Naive thymus-derived CD4-positive, alpha-beta T cell (primary cell): ENCODE measurements around the gene DCAF10. TPM values are rescaled to one million over a fixed set of nuclear protein-coding genes. Genes with fewer than 3 reads are reported as not detected.

Experiments used
- ATAC-seq: fragments of 150-1000 bp; cut with Tn5 transposase; 2 replicates; pipeline ENCODE4 v1.10.0; 2021; ENCODE audit warnings: mild to moderate bottlenecking, moderate library complexity
- CTCF ChIA-PET: fragments of 350-600 bp; sonication (Branson Sonifier 250); formaldehyde crosslinking; loops from one replicate; lab custom pipeline; 2021; ENCODE audit warnings: antibody characterized with exemption; lab: Charles Lee
- POLR2A ChIA-PET: fragments of 350-600 bp; sonication (Branson Sonifier 250); formaldehyde crosslinking; loops from one replicate; lab custom pipeline; 2021; ENCODE audit warnings: antibody characterized with exemption, inconsistent platforms; lab: Charles Lee
- DNase-seq, 9 donors: peaks; one replicate each; pipeline versions ENCODE4 v3.0.0 to v3.0.0-alpha.2; 2020 to 2022; ENCODE audit warnings: mixed read lengths in 1 of 9
- H3K27ac ChIP-seq: one replicate; pipeline ENCODE4 v1.7.0; 2013; ENCODE audit warnings: mild to moderate bottlenecking, low read depth, low read length, moderate library complexity
- H3K27me3 ChIP-seq, 2 donors: one replicate each; pipeline ENCODE4 v1.7.0; 2013; ENCODE audit warnings: low read length in 2 of 2, mild to moderate bottlenecking in 2 of 2, moderate library complexity in 2 of 2; ENCODE audit not compliant: control insufficient read depth in 2 of 2, insufficient read depth in 2 of 2
- H3K36me3 ChIP-seq, 3 experiments: 1 replicate in 2 of 3; 2 replicates in 1 of 3; pipeline ENCODE4 v1.7.0; 2013; ENCODE audit warnings: low read length in 3 of 3, mild to moderate bottlenecking in 3 of 3, moderate library complexity in 1 of 3; ENCODE audit not compliant: insufficient read depth in 3 of 3, control insufficient read depth in 2 of 3
- H3K4me1 ChIP-seq, 2 donors: one replicate each; pipeline ENCODE4 v1.7.0; 2013; ENCODE audit warnings: low read length in 2 of 2, mild to moderate bottlenecking in 2 of 2, moderate library complexity in 1 of 2; ENCODE audit not compliant: control insufficient read depth in 2 of 2, insufficient read depth in 2 of 2
- H3K4me3 ChIP-seq: 2 replicates; pipeline ENCODE4 v1.7.0; 2013; ENCODE audit warnings: mild to moderate bottlenecking, low read length
- H3K9me3 ChIP-seq, 3 experiments: 1 replicate in 2 of 3; 2 replicates in 1 of 3; pipeline ENCODE4 v1.7.0; 2013; ENCODE audit warnings: low read length in 3 of 3; ENCODE audit not compliant: control insufficient read depth in 2 of 3
- H3K27ac Mint-ChIP-seq, 9 donors: one replicate each; pipeline ENCODE4 v1.8.0; 2020 to 2022; ENCODE audit warnings: mixed read lengths in 9 of 9, mild to moderate bottlenecking in 8 of 9, moderate library complexity in 5 of 9, inconsistent platforms in 2 of 9
- H3K27me3 Mint-ChIP-seq, 5 donors: one replicate each; pipeline ENCODE4 v1.8.0; 2021 to 2022; ENCODE audit warnings: mixed read lengths in 5 of 5, mild to moderate bottlenecking in 1 of 5
- H3K36me3 Mint-ChIP-seq, 5 donors: one replicate each; pipeline ENCODE4 v1.8.0; 2020 to 2022; ENCODE audit warnings: mixed read lengths in 5 of 5, mild to moderate bottlenecking in 3 of 5, inconsistent platforms in 1 of 5
- H3K4me1 Mint-ChIP-seq, 7 donors: one replicate each; pipeline ENCODE4 v1.8.0; 2020 to 2022; ENCODE audit warnings: mixed read lengths in 7 of 7, mild to moderate bottlenecking in 3 of 7, inconsistent platforms in 1 of 7
- H3K4me3 Mint-ChIP-seq, 10 donors: one replicate each; pipeline ENCODE4 v1.8.0; 2020 to 2022; ENCODE audit warnings: mild to moderate bottlenecking in 10 of 10, mixed read lengths in 10 of 10, moderate library complexity in 6 of 10, inconsistent platforms in 2 of 10
- H3K9me3 Mint-ChIP-seq, 11 donors: one replicate each; pipeline ENCODE4 v1.8.0; 2020 to 2022; ENCODE audit warnings: mixed read lengths in 11 of 11, mild to moderate bottlenecking in 4 of 11, inconsistent platforms in 1 of 11, moderate library complexity in 1 of 11
- intact Hi-C, 2 donors: fragments of 100-400 bp; cut with micrococcal nuclease; formaldehyde crosslinking; loops; one replicate each; pipeline ENCODE4 v1.15.1; 2023
- polyA plus RNA-seq, 2 donors: library from polyadenylated mRNA; unstranded; fragments of 300-500 nt; fragmentation: Illumina TruSeq; gene quantifications; one replicate each; pipeline ENCODE4 v1.2.3, GENCODE V29; 2021
- total RNA-seq, 6 experiments: library from RNA in 5 of 6; stranded (reverse) in 5 of 6; gene quantifications; 1 replicate in 5 of 6; 2 replicates in 1 of 6; pipeline ENCODE4 v1.2.3 and lab custom pipeline; 2021 to 2026

DCAF10 gene
- total and polyA plus RNA-seq, 7 experiments from 2014 or later: 12.1 to 28.6 (median 21.9) TPM

DNA sequence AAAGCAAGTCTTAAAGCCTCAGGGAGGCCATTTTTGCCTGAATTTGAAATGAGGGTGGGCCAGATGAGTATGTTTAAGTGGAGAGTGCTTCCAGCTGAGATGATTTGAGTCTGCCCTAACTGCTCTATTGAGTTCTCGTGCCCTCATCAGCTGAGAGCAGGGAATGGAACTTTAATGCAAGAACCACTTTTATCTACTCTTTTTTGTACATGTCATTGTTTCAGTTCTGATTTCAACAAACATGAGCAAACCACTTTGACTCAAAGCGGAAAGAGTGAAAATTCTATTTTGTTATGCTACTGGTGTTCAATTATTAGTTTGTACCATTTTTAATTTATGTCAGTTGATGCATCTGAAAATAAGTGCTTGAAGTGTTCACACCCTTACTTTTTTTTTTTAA, 35.8 kb downstream of the DCAF10 start:
- peaks cover 0 to 9% (median 4%) of the 10 kb centered on the region in 7 donors for H3K4me1 Mint-ChIP-seq
- no peaks in the 10 kb centered on the region for H3K9me3 Mint-ChIP-seq
- H3K4me3 Mint-ChIP-seq: no peak overlapping the region
- ChIA-PET CTCF (no interaction called here), POLR2A (no interaction called here)
- intact Hi-C loops: no loop called here
- peak overlapping the region in 1 of 9 donors; percentile 68 for H3K27ac Mint-ChIP-seq
- Histone ChIP-seq H3K9me3 (no peaks in the 10 kb centered on the region), H3K27ac (no peak overlapping the region), H3K36me3 (no peaks in the 10 kb centered on the region), H3K27me3 (no peaks in the 10 kb centered on the region), H3K4me3 (no peak overlapping the region), H3K4me1 (no peaks in the 10 kb centered on the region)
- no peak for DNase-seq
- ATAC-seq: no peak
- H3K36me3 Mint-ChIP-seq: peaks cover 0 to 11% (median 5%) of the 10 kb centered on the region in 5 donors
- H3K27me3 Mint-ChIP-seq: no peaks in the 10 kb centered on the region

DNA sequence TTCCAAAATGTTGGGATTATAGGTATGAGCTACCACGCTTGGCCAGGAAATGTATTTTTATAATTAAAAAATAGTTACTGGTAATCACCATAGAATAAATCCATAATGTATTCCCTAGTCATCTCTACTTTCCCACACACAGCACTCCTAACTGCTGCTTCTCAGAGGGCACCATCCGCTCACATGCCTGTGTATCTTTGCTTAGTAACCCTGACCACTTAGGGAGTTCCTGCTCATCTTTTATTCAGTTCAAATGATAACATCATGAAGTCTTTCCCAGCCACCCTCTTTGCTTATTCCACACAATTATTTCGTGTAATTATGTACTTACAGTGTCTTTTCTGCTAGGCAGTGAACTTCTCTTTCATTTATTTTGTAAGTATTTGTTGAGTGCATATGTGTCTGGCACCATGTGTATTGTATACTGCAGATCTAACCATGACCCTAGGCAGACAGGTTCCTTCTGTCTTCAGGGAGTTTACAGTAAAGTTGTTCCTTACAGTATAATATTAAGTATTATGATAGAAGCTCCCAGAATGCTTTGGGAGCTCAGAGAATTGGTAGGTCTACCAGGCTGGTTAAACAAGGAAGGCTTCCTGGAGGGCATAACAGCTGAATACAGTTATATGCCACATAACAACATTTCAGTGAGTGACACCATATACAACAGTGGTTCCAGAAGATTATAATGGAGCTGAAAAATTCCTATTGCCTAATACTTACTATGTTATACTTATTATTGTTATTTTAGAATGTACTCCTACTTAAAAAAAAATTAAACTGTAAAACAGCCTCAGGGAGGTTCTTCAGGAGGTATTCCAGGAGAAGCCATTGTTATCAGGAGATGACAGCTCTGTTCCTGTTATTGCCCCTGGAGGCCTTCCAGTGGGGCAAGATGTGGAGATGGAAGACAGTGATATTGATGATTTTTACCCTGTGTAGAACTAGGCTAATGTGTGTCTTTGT, 39.2 kb downstream of the DCAF10 start:
- peaks cover 0 to 9% (median 4%) of the 10 kb centered on the region in 7 donors for H3K4me1 Mint-ChIP-seq
- no peak overlapping the region for H3K4me3 ChIP-seq
- H3K27me3 Mint-ChIP-seq: no peaks in the 10 kb centered on the region
- H3K27ac ChIP-seq: no peak overlapping the region
- no peaks in the 10 kb centered on the region for H3K9me3 Mint-ChIP-seq
- no peaks in the 10 kb centered on the region for H3K36me3 ChIP-seq
- H3K9me3 ChIP-seq: no peaks in the 10 kb centered on the region
- DNase-seq (no peak), ATAC-seq (no peak)
- POLR2A ChIA-PET: interaction anchor here (0.6 to 1.1 kb wide), 2 partner anchors 28 to 59 kb away, joined by 3 read pairs; no protein-coding TSS in a partner anchor
- intact Hi-C loops: no loop called here
- H3K4me3 Mint-ChIP-seq: no peak overlapping the region
- peaks cover 0 to 19% (median 9%) of the 10 kb centered on the region in 5 donors for H3K36me3 Mint-ChIP-seq
- CTCF ChIA-PET: no interaction called here
- no peaks in the 10 kb centered on the region for H3K27me3 ChIP-seq
- no peaks in the 10 kb centered on the region for H3K4me1 ChIP-seq
- H3K27ac Mint-ChIP-seq: no peak overlapping the region

DNA sequence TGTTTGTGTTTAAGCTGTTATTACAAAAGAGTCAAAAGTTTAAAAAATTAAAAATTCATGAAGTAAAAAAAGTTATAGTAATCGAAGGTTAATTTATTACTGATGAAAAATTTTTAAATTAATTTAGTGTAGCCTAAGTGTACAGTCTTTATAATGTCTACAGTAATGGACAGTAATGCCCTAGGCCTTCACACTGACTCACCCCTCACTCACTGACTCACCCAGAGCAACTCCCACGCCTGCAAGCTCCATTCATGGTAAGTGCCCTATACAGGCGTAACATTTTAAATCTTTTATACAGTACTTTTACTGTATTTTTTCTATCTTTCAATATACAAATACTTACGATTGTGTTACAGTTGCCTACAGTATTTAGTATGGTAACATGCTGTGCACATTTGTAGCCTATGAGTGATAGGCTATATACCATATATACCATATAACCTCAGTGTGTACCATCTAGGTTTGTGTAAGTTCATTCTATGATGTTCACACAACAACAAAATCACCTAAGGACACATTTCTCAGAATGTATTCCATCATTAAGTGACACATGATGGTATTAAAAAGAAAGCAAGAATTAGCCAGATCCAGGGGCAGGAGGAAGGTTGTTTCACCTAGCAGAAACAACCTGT, 40.1 kb downstream of the DCAF10 start:
- Mint-ChIP-seq H3K4me3 (no peak overlapping the region), H3K36me3 (peaks cover 0 to 26% (median 9%) of the 10 kb centered on the region in 5 donors), H3K9me3 (no peaks in the 10 kb centered on the region), H3K4me1 (peaks cover 0 to 9% (median 4%) of the 10 kb centered on the region in 7 donors), H3K27ac (no peak overlapping the region), H3K27me3 (no peaks in the 10 kb centered on the region)
- POLR2A ChIA-PET: interaction anchor here (1.1 kb wide), 1 partner anchor 29 kb away, joined by 3 read pairs; no protein-coding TSS in a partner anchor
- CTCF ChIA-PET: no interaction called here
- Histone ChIP-seq H3K9me3 (no peaks in the 10 kb centered on the region), H3K27ac (no peak overlapping the region), H3K4me3 (no peak overlapping the region), H3K27me3 (no peaks in the 10 kb centered on the region), H3K36me3 (no peaks in the 10 kb centered on the region), H3K4me1 (no peaks in the 10 kb centered on the region)
- no peak for DNase-seq
- no peak for ATAC-seq
- intact Hi-C loops: no loop called here

DNA sequence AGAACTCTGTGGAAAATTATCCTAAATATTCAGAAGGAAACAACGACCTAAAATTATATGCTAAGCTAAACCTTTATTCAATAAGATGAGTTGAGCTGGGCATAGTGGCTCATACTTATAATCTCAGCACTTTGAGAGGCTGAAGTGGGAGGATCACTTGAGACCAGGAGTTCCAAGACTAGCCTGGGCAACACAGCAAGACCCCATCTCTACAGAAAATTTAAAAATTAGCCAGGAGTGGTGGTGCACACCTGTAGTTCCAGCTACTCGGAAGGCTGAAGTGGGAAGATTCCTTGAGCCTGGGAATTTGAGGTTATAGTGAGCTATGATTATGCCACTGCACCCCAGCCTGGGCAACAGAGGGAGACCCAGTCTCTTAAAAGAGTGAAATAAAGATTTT, 51.6 kb downstream of the DCAF10 start:
- intact Hi-C loops: loop anchor here in 1 of 2 donors (10.0 kb wide), 1 partner anchor 47 kb away; the partner anchor contains the start of gene DCAF10
- no peaks in the 10 kb centered on the region for H3K27me3 ChIP-seq
- no peak overlapping the region for H3K4me3 Mint-ChIP-seq
- ChIA-PET CTCF (no interaction called here), POLR2A (no interaction called here)
- no peaks in the 10 kb centered on the region for H3K9me3 Mint-ChIP-seq
- H3K4me3 ChIP-seq: no peak overlapping the region
- no peaks in the 10 kb centered on the region for H3K4me1 Mint-ChIP-seq
- no peak for ATAC-seq
- H3K9me3 ChIP-seq: no peaks in the 10 kb centered on the region
- no peaks in the 10 kb centered on the region for H3K27me3 Mint-ChIP-seq
- H3K27ac ChIP-seq: no peak overlapping the region
- peak overlapping the region in 1 of 9 donors; percentile 22 for H3K27ac Mint-ChIP-seq
- H3K4me1 ChIP-seq: no peaks in the 10 kb centered on the region
- peaks cover 0 to 4% (median 0%) of the 10 kb centered on the region in 3 experiments for H3K36me3 ChIP-seq
- no peak for DNase-seq
- H3K36me3 Mint-ChIP-seq: peaks cover 0 to 26% (median 5%) of the 10 kb centered on the region in 5 donors

DNA sequence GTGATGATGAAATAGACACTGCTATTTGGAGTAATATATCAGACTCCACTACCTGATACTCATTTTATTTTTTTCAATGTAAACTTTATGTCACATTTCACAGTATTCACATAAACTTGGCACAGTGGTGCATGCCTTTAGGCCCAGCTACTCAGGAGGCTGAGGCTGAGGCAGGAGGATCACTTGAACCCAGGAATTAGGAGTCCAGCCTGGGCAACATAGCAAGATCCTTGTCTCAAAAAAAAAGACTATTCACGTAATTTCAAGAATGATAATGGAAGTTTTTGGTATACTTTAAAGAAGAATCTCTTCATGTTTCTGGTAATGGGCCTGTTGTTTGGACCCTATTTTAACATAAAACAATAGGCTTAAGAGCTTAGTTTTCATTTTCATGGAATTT, 56.0 kb downstream of the DCAF10 start:
- no peak overlapping the region for H3K4me3 Mint-ChIP-seq
- H3K4me1 ChIP-seq: no peaks in the 10 kb centered on the region
- peaks cover under 1 to 38% (median 7%) of the 10 kb centered on the region in 5 donors for H3K36me3 Mint-ChIP-seq
- POLR2A ChIA-PET: interaction anchor here (0.8 kb wide), 1 partner anchor 12 kb away, joined by 4 read pairs; no protein-coding TSS in a partner anchor
- H3K27me3 ChIP-seq: no peaks in the 10 kb centered on the region
- CTCF ChIA-PET: no interaction called here
- H3K9me3 ChIP-seq: no peaks in the 10 kb centered on the region
- ATAC-seq: no peak
- peaks cover 0 to 5% (median 0%) of the 10 kb centered on the region in 7 donors for H3K4me1 Mint-ChIP-seq
- H3K9me3 Mint-ChIP-seq: no peaks in the 10 kb centered on the region
- no peaks in the 10 kb centered on the region for H3K27me3 Mint-ChIP-seq
- intact Hi-C loops: loop anchor here in 1 of 2 donors (10.0 kb wide), 1 partner anchor 52 kb away; the partner anchor contains the start of gene DCAF10
- H3K27ac ChIP-seq: no peak overlapping the region
- H3K27ac Mint-ChIP-seq: no peak overlapping the region
- H3K4me3 ChIP-seq: no peak overlapping the region
- no peak for DNase-seq
- H3K36me3 ChIP-seq: peaks cover 0 to 32% (median 0%) of the 10 kb centered on the region in 3 experiments

DNA sequence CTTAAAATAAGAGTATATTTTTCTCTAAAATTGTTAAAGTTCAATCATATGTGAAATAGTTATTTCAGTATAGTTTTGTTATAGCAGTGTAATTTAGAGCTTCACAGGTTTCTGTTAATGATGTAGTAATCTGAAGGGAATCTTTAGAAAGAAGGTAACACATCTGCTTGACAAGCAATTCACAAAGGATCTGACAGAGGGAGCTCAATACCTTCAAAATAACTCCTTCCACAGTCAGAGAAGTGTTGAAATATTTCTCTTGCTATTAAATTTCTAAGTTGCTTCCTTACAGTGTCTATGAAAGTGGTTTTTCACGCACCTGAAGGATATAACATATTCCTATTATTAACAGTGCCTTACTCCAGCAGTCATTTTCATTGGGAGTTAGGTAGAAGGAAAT, 58.4 kb downstream of the DCAF10 start:
- CTCF ChIA-PET: no interaction called here

More for the DNA sequence above, 58.4 kb downstream of the DCAF10 start:
- H3K27me3 ChIP-seq: no peaks in the 10 kb centered on the region
- H3K4me3 Mint-ChIP-seq: no peak overlapping the region
- H3K4me3 ChIP-seq: no peak overlapping the region
- intact Hi-C loops: loop anchor here in 1 of 2 donors (10.0 kb wide), 1 partner anchor 54 kb away; the partner anchor contains the start of gene DCAF10
- no peaks in the 10 kb centered on the region for H3K27me3 Mint-ChIP-seq
- peak overlapping the region in 1 of 9 donors; percentile 16 for H3K27ac Mint-ChIP-seq
- no peak overlapping the region for H3K27ac ChIP-seq
- H3K4me1 ChIP-seq: no peaks in the 10 kb centered on the region
- H3K9me3 ChIP-seq: no peaks in the 10 kb centered on the region
- DNase-seq (no peak), ATAC-seq (no peak)
- POLR2A ChIA-PET: no interaction called here
- H3K36me3 Mint-ChIP-seq: peaks cover 3 to 37% (median 10%) of the 10 kb centered on the region in 5 donors
- H3K9me3 Mint-ChIP-seq: no peaks in the 10 kb centered on the region
- peaks cover 0 to 5% (median 0%) of the 10 kb centered on the region in 7 donors for H3K4me1 Mint-ChIP-seq
- peaks cover 0 to 43% (median 0%) of the 10 kb centered on the region in 3 experiments for H3K36me3 ChIP-seq
